Measurements from ENCODE around the gene GDF9. TPM values are rescaled to one million over a fixed set of nuclear protein-coding genes. Genes with fewer than 3 reads are reported as not detected.
A peak's percentile ranks its signal among the peaks of the same experiment; 100 is the strongest.
"Not testable (repeated sequence)": the region's sequence is repeated elsewhere in the genome, so short reads cannot be mapped to it uniquely, and the experiment has no call there.

GDF9 gene
- polyA plus RNA-seq, 1 experiment, result 0.15 TPM

DNA sequence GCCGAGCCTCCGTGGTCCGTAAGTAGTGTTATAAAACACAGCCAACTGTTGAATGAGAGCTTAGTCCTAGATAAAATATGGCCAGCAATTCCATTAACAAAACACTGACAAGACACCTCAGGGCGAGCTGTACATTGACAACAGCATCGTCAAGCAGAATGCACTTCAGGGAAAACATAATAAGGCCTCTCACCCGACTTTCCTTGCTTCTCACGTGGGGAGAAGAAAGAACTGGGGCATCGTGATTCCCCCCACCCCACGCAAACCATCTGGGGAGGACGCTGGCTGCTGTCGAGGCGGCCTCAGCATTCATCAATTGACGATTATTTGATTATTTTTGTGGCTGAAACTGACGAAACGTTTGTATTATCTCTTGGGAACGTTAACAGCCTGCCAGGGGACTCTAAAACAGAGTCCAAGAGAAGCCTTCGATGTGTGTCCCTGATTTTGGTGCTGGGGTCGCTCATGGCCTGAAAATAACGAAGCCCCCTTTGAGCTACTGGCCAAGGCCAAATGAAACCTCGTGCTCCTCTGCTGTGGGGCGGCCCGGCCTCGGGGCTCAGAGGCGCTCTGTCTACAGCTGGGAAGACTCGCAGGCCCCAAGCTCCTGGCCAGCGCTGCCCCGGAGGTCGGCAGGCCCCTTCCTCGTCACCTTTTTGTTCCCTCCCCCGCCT is 464 bp downstream of the GDF9 start:
- Histone ChIP-seq H3K4me3 (ENCODE audit: low read depth, low read length) (peak overlapping the region; percentile 97), H3K27ac (ENCODE audit: low read depth, low read length) (peak overlapping the region; percentile 94), H3K27me3 (ENCODE audit: control insufficient read depth, insufficient read depth, low read length) (no peaks in the 10 kb centered on the region), H3K9me3 (ENCODE audit: control insufficient read depth, insufficient read depth, low read length) (no peaks in the 10 kb centered on the region)
- DNase-seq (ENCODE audit: low read depth, low spot score), result no peak
- POLR2A ChIA-PET, result interaction anchor here (0.5 to 1.9 kb wide), 11 partner anchors 11 to 148 kb away, joined by 3 to 12 read pairs (median 4); partner anchors contain the start of gene SHROOM1
- TF ChIP-seq, protein P1, sequence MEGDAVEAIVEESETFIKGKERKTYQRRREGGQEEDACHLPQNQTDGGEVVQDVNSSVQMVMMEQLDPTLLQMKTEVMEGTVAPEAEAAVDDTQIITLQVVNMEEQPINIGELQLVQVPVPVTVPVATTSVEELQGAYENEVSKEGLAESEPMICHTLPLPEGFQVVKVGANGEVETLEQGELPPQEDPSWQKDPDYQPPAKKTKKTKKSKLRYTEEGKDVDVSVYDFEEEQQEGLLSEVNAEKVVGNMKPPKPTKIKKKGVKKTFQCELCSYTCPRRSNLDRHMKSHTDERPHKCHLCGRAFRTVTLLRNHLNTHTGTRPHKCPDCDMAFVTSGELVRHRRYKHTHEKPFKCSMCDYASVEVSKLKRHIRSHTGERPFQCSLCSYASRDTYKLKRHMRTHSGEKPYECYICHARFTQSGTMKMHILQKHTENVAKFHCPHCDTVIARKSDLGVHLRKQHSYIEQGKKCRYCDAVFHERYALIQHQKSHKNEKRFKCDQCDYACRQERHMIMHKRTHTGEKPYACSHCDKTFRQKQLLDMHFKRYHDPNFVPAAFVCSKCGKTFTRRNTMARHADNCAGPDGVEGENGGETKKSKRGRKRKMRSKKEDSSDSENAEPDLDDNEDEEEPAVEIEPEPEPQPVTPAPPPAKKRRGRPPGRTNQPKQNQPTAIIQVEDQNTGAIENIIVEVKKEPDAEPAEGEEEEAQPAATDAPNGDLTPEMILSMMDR (IDR thresholded peaks at IDR 0.05; ENCODE audit: low read depth, low read length), result no peak
- CTCF ChIA-PET, result interaction anchor here (1.1 to 3.0 kb wide), 7 partner anchors 12 to 480 kb away, joined by 3 to 23 read pairs (median 7); partner anchors contain the start of gene SHROOM1

DNA sequence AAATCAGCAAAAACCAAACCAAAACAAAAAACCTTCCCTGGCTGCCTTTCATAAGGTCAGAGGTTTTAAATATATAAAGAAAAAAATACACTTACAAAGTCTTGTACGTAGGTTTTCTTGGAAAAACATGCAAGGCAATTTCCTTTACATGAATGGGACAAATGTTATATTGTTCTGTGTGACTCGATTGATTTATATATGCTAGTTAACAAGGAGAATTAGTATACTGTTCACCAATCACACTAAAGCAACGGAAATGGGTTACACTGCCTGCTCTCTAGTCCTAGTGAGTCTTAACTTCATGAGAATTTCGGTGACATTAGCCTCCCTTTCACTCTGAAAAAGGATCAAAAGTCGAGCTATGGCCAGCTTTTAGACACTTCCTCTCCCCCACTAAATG is 5.5 kb downstream of the GDF9 start:
- TF ChIP-seq, protein P1 (IDR thresholded peaks at IDR 0.05; ENCODE audit: low read depth, low read length), result no peak
- no peaks in the 10 kb centered on the region for H3K9me3 ChIP-seq (ENCODE audit: control insufficient read depth, insufficient read depth, low read length)
- ChIA-PET POLR2A (no interaction called here), CTCF (interaction anchor here (0.7 to 2.8 kb wide), 7 partner anchors 22 to 474 kb away, joined by 3 to 11 read pairs (median 4); partner anchors contain the start of gene SHROOM1)
- no peak for DNase-seq (ENCODE audit: low read depth, low spot score)
- no peak overlapping the region for H3K27ac ChIP-seq (ENCODE audit: low read depth, low read length)
- no peaks in the 10 kb centered on the region for H3K27me3 ChIP-seq (ENCODE audit: control insufficient read depth, insufficient read depth, low read length)
- H3K4me3 ChIP-seq (ENCODE audit: low read depth, low read length), result no peak overlapping the region

DNA sequence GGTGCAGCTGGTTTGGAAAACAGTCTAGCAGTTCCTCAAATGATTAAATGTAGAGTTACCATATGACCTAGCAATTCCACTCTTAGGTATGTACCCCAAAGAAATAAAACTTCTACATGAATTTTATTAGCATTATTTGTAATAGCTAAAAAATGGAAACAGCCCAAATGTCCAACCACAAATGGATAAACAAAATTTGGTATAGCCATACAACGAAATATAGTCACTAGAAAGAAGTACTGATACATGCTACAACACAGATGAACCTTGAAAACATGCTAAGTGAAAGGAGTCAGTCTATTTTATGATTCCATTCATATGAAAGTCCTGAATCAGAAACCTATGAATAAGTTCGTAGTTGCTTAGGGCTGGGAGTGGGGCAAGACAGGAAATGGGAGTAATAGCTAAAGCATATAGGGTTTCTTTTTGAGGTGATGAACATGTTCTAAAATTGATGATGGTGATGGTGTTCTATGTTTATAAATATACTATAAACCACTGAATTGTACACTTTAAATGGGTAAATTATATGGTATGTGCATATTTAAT is 6.3 kb downstream of the GDF9 start:
- Histone ChIP-seq H3K27me3 (ENCODE audit: control insufficient read depth, insufficient read depth, low read length) (no peaks in the 10 kb centered on the region), H3K27ac (ENCODE audit: low read depth, low read length) (no peak overlapping the region), H3K4me3 (ENCODE audit: low read depth, low read length) (no peak overlapping the region), H3K9me3 (ENCODE audit: control insufficient read depth, insufficient read depth, low read length) (no peaks in the 10 kb centered on the region)
- no peak for DNase-seq (ENCODE audit: low read depth, low spot score)
- TF ChIP-seq, protein P1 (IDR thresholded peaks at IDR 0.05; ENCODE audit: low read depth, low read length), result no peak
- POLR2A ChIA-PET, result no interaction called here
- CTCF ChIA-PET, result interaction anchor here (0.5 to 2.8 kb wide), 8 partner anchors 23 to 474 kb away, joined by 3 to 11 read pairs (median 4); partner anchors contain the start of gene SHROOM1

DNA sequence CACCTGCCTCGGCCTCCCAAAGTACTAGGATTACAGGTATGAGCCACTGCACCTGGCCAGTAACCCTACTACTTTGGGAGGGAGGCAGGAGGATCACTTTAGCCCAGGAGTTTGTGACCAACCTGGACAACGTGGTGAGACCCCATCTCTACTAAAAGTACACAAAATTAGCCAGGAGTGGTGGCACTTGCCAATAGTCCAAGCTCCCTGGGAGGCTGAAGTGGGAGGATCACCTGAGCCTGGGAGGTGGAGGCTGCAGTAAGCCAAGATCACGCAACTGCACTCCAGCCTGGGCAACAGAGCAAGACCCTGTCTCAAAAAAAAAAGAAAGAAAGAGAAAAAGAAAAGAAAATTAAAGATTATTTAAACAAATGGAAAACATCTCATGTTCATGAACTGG is 10.3 kb downstream of the GDF9 start:
- DNase-seq (ENCODE audit: low read depth, low spot score), result no peak
- Histone ChIP-seq H3K4me3 (ENCODE audit: low read depth, low read length) (no peak overlapping the region), H3K9me3 (ENCODE audit: control insufficient read depth, insufficient read depth, low read length) (no peaks in the 10 kb centered on the region), H3K27ac (ENCODE audit: low read depth, low read length) (no peak overlapping the region), H3K27me3 (ENCODE audit: control insufficient read depth, insufficient read depth, low read length) (no peaks in the 10 kb centered on the region)
- TF ChIP-seq, protein P1 (IDR thresholded peaks at IDR 0.05; ENCODE audit: low read depth, low read length), result no peak
- POLR2A ChIA-PET, result no interaction called here
- CTCF ChIA-PET, result interaction anchor here (3.1 kb wide), 1 partner anchor 36 kb away, joined by 13 read pairs; no protein-coding TSS in a partner anchor

DNA sequence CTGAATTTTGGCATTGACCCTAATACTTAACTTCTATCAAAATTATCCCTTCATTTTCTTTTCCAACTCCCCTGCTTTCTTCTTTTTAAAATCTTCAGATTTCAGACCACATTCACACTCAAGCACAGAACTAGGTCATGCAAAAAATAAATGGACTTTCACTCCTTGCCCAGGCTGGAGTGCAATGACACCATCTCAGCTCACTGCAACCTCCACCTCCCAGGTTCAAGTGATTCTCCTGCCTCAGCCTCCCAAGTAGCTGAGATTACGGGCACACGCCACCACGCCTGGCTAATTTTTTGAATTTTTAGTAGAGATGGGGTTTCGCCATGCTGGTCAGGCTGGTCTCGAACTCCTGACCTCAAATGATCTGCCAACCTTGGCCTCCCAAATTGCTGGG is 11.3 kb downstream of the GDF9 start:
- H3K4me3 ChIP-seq (ENCODE audit: low read depth, low read length); H3K9me3 ChIP-seq (ENCODE audit: control insufficient read depth, insufficient read depth, low read length); H3K27me3 ChIP-seq (ENCODE audit: control insufficient read depth, insufficient read depth, low read length); DNase-seq (ENCODE audit: low read depth, low spot score); H3K27ac ChIP-seq (ENCODE audit: low read depth, low read length): not testable (repeated sequence)
- POLR2A ChIA-PET, result interaction anchor here (1.1 to 1.6 kb wide), 2 partner anchors 11 to 16 kb away, joined by 3 read pairs; no protein-coding TSS in a partner anchor
- CTCF ChIA-PET, result interaction anchor here (1.1 to 3.1 kb wide), 4 partner anchors 10 to 35 kb away, joined by 3 to 14 read pairs (median 10); partner anchors contain the start of gene SHROOM1

All from AG04450 (cell line).